K562 (cell line): ENCODE data around the gene SH2B2. TPM values are rescaled to one million over a fixed set of nuclear protein-coding genes. Genes with fewer than 3 reads are reported as not detected.

ENCODE experiments used
- ATAC-seq: fragments of 200-7000 bp; cut with Tn5 transposase; 3 replicates; pipeline ENCODE4 v1.9.1; 2020; ENCODE audit warnings: moderate library complexity
- BruUV-seq: library from RNA; stranded (reverse); fragments of 400-500 nt; replicated peaks from 2 replicates; lab custom pipeline; 2021; lab: Mats Ljungman, UMichigan
- CTCF ChIA-PET: fragments of 300-600 bp; formaldehyde crosslinking; extraction: SDS; loops from one replicate; lab custom pipeline; 2021; ENCODE audit warnings: low intra/inter-chr PET ratio; lab: Yijun Ruan, JAX
- POLR2A ChIA-PET: fragments of 300-600, 350-650 bp; sonication (Branson Sonifier 250); formaldehyde crosslinking; extraction: SDS; loops from one replicate; lab custom pipeline; 2021; ENCODE audit warnings: antibody characterized with exemption, inconsistent platforms; lab: Yijun Ruan, JAX
- DNase-seq, 4 experiments: peaks; one replicate each; pipeline versions ENCODE4 v3.0.0 to v3.0.0-alpha.2; 2011 to 2018; ENCODE audit warnings: low spot score in 3 of 4, mixed read lengths in 3 of 4; ENCODE audit errors: extremely low read depth in 1 of 4
- FAIRE-seq: peaks from 2 replicates; lab custom pipeline; 2011; peaks lifted over from hg19 to GRCh38; lab: Jason Lieb, UNC
- H2AFZ ChIP-seq: 2 replicates; pipeline ENCODE4 v1.6.0; 2011; ENCODE audit warnings: low read depth, low read length, control low read depth, inconsistent platforms
- H3K27ac ChIP-seq: fragments of 200-600 bp; 3 replicates; pipeline ENCODE4 v1.8.0; 2011; ENCODE audit warnings: low read depth, mild to moderate bottlenecking, control low read depth, inconsistent platforms, low read length, moderate library complexity, mixed read lengths; ENCODE audit errors: extremely low read depth
- H3K27me3 ChIP-seq, 2 experiments: fragments of 300-600 bp in 1 of 2; 2 replicates in 1 of 2; 3 replicates in 1 of 2; pipeline versions ENCODE4 v1.6.0 to v1.8.0; 2011; ENCODE audit warnings: inconsistent platforms in 2 of 2, low read length in 2 of 2, mild to moderate bottlenecking in 1 of 2, mixed read lengths in 1 of 2, moderate library complexity in 1 of 2; ENCODE audit not compliant: control insufficient read depth in 2 of 2, insufficient read depth in 2 of 2
- H3K36me3 ChIP-seq: fragments of 300-600 bp; 3 replicates; pipeline ENCODE4 v1.8.0; 2011; ENCODE audit warnings: mild to moderate bottlenecking, low read length, inconsistent platforms; ENCODE audit not compliant: control insufficient read depth, insufficient read depth
- H3K4me1 ChIP-seq, 2 experiments: fragments of 200-600 bp in 1 of 2; replicated peaks in 1 of 2; 2 replicates in 1 of 2; 3 replicates in 1 of 2; pipeline versions ENCODE4 v1.5.1 to v1.8.0; 2011; ENCODE audit warnings: inconsistent platforms in 2 of 2, low read length in 2 of 2, mild to moderate bottlenecking in 1 of 2, mixed read lengths in 1 of 2, moderate library complexity in 1 of 2; ENCODE audit not compliant: control insufficient read depth in 2 of 2, insufficient read depth in 2 of 2
- H3K4me2 ChIP-seq: 2 replicates; pipeline ENCODE4 v1.6.1; 2011; ENCODE audit warnings: low read length, control low read depth, inconsistent platforms, mixed read lengths; ENCODE audit not compliant: insufficient read depth
- H3K4me3 ChIP-seq: fragments of 200-600 bp; sonication (generic), shearing (Covaris generic); 2 replicates; pipeline ENCODE4 v1.5.1; 2016; ENCODE audit warnings: control low read depth, inconsistent platforms
- H3K79me2 ChIP-seq: fragments of 200-600 bp; 3 replicates; pipeline ENCODE4 v1.8.0; 2011; ENCODE audit warnings: low read length, inconsistent platforms; ENCODE audit not compliant: control insufficient read depth, insufficient read depth
- H3K9ac ChIP-seq, 2 experiments: 2 replicates each; pipeline versions ENCODE4 v1.6.0 to v1.6.1; 2011; ENCODE audit warnings: low read depth in 2 of 2, low read length in 2 of 2, control low read depth in 1 of 2, inconsistent platforms in 1 of 2, mild to moderate bottlenecking in 1 of 2, mixed read lengths in 1 of 2; ENCODE audit not compliant: insufficient read depth in 1 of 2
- H3K9me1 ChIP-seq: one replicate; pipeline ENCODE4 v1.6.0; 2011; ENCODE audit warnings: inconsistent platforms, mild to moderate bottlenecking, low read length, moderate library complexity; ENCODE audit not compliant: control insufficient read depth, insufficient read depth
- H3K9me3 ChIP-seq: replicated peaks from 2 replicates; pipeline ENCODE4 v1.5.1; 2011; ENCODE audit warnings: low read depth, low read length, inconsistent platforms; ENCODE audit not compliant: control insufficient read depth, insufficient read depth
- H4K20me1 ChIP-seq: replicated peaks from 2 replicates; pipeline ENCODE4 v1.6.1; 2011; ENCODE audit warnings: low read length, inconsistent platforms, mixed read lengths; ENCODE audit not compliant: control insufficient read depth, insufficient read depth
- ADNP ChIP-seq: fragments of 200-800 bp; sonication (Bioruptor generic); IDR thresholded peaks from 2 replicates; pipeline ENCODE4 v1.6.1; 2016; ENCODE audit warnings: missing genetic modification characterization, missing compliant biosample characterization
- CEBPB ChIP-seq: fragments of 450-650 bp; IDR thresholded peaks from 2 replicates; pipeline ENCODE4 v1.6.1; 2016; ENCODE audit warnings: missing genetic modification characterization, missing compliant biosample characterization
- MLLT1 ChIP-seq, 2 experiments: fragments of 450-650 bp; IDR thresholded peaks; 2 replicates each; pipeline ENCODE4 v1.6.1; 2016
- MYNN ChIP-seq, 2 experiments: sonication (generic); formaldehyde crosslinking in 1 of 2; IDR thresholded peaks; 2 replicates each; pipeline versions ENCODE4 v1.5.0 to v1.6.1; 2016 to 2020; ENCODE audit warnings: antibody characterized with exemption in 1 of 2, missing genetic modification reagents in 1 of 2
- NR2C1 ChIP-seq, 2 experiments: fragments of 450-650 bp; IDR thresholded peaks; 2 replicates each; pipeline ENCODE4 v1.6.1; 2017; ENCODE audit warnings: mild to moderate bottlenecking in 2 of 2, antibody characterized with exemption in 1 of 2, inconsistent platforms in 1 of 2, missing compliant biosample characterization in 1 of 2, missing genetic modification characterization in 1 of 2
- RFX1 ChIP-seq: fragments of 450-650 bp; IDR thresholded peaks from 2 replicates; pipeline ENCODE4 v1.6.1; 2016; ENCODE audit warnings: mild to moderate bottlenecking, moderate library complexity
- ZHX1 ChIP-seq: fragments of 150-350 bp; conservative IDR thresholded peaks from 2 replicates; pipeline ENCODE4 v1.6.1; 2014; ENCODE audit warnings: low read length
- ZNF444 ChIP-seq: fragments of 250-450 bp; sonication (Bioruptor Pico); IDR thresholded peaks from 2 replicates; pipeline ENCODE4 v1.4.0; 2020; ENCODE audit warnings: mild to moderate bottlenecking, moderate library complexity
- ZNF507 ChIP-seq: conservative IDR thresholded peaks from 2 replicates; pipeline ENCODE4 v1.6.1; 2017; ENCODE audit warnings: missing genetic modification characterization, missing compliant biosample characterization
- WGBS: fragments of 100-300 bp; shearing (Covaris generic); methylation state at CpG from one replicate; pipeline ENCODE4 v1.1.6; 2016; ENCODE audit warnings: low coverage, mixed read lengths; ENCODE audit not compliant: insufficient coverage; ENCODE audit errors: missing lambda C conversion rate; 5-methylcytosine and 5-hydroxymethylcytosine counted together
- in situ Hi-C: fragments of 300-500 bp; cut with MboI; formaldehyde crosslinking; loops from 4 replicates; pipeline ENCODE4 v1.15.0; 2018; ENCODE audit warnings: inconsistent platforms, mixed read lengths
- intact Hi-C: fragments of 100-400 bp; cut with micrococcal nuclease; formaldehyde crosslinking; loops from 2 replicates; pipeline ENCODE4 v1.14.2; 2022
- polyA plus RNA-seq, 8 experiments: library from polyadenylated mRNA; depleted of rRNA in 4 of 8; stranded (reverse) in 5 of 8; unstranded in 3 of 8; fragments of >200 nt; fragmentation: Nextera tagmentation in 2 of 8; fragmentation: Illumina TruSeq in 1 of 8; extraction: Ambion mirVana in 2 of 8; extraction: Trizol in 1 of 8; gene quantifications; 2 replicates each; pipeline versions ENCODE4 v1.2.1 to v1.2.3, GENCODE V29; 2011 to 2014; ENCODE audit warnings: inconsistent platforms in 1 of 8, missing spikeins in 1 of 8
- total RNA-seq, 7 experiments: library from RNA; depleted of rRNA in 6 of 7; stranded (reverse); fragments of >200 nt in 6 of 7; fragmentation: Illumina TruSeq in 2 of 7; extraction: Trizol in 2 of 7; gene quantifications; 2 replicates each; pipeline versions ENCODE4 v1.2.1 to v1.2.3, GENCODE V29; 2011 to 2021; ENCODE audit warnings: low replicate concordance in 1 of 7

The SH2B2 gene
- total and polyA plus RNA-seq, 9 of the 15 experiments (the other 6 are each of a cell fraction or from before 2014, with no cell fraction given), result 0.03 to 0.89 (median 0.07) TPM; not detected in 4

GRCh38 chr7:102260856-102261255 is 25.8 kb upstream of the SH2B2 start:
- DNase-seq (peak in 2 of 4 experiments; percentile 50 to 55), ATAC-seq (peak; percentile 42; the same call in 2 of the 3 replicates), FAIRE-seq (no peak)
- Histone ChIP-seq H3K9ac (peak overlapping the region in 1 of 2 experiments; percentile 73; a peak in 2 of 4 replicates), H3K9me1 (no peaks in the 10 kb centered on the region), H3K27ac (no peak overlapping the region), H2AFZ (no peak overlapping the region), H3K9me3 (no peaks in the 10 kb centered on the region), H3K79me2 (no peaks in the 10 kb centered on the region), H3K4me3 (no peak overlapping the region), H3K27me3 (no peaks in the 10 kb centered on the region), H3K4me1 (peaks cover 9 to 22% of the 10 kb centered on the region in 2 experiments), H4K20me1 (no peaks in the 10 kb centered on the region), H3K4me2 (no peak overlapping the region), H3K36me3 (no peaks in the 10 kb centered on the region)
- intact Hi-C loops (no loop called here), in situ Hi-C loops (no loop called here)
- POLR2A ChIA-PET, result interaction anchor here (0.6 to 2.0 kb wide), 2 partner anchors 8 to 486 kb away, joined by 3 to 5 read pairs; no protein-coding TSS in a partner anchor
- 39% methylated on average over 9 of the region's 9 CpGs for WGBS
- CTCF ChIA-PET, result no interaction called here
- peak; percentile 94 for TF ChIP-seq RFX1
- TF ChIP-seq NR2C1 (IDR thresholded peaks at IDR 0.05), result no peak
- no peak for TF ChIP-seq NR2C1 (tag; IDR thresholded peaks at IDR 0.05)
- 0 out of 2 replicates have a peak, but pooled peaks have one; percentile 31 for TF ChIP-seq MYNN (IDR thresholded peaks at IDR 0.05)
- TF ChIP-seq MYNN (CRISPR knock-in tag; IDR thresholded peaks at IDR 0.05), result no peak
- TF ChIP-seq ZNF444 (CRISPR knock-in tag), result no peak
- no TSS peak for BruUV-seq

- no peak for FAIRE-seq
- no peaks in the 10 kb centered on the region for H4K20me1 ChIP-seq
- ChIA-PET POLR2A (interaction anchor here (2.0 kb wide), 1 partner anchor 9 kb away, joined by 5 read pairs; no protein-coding TSS in a partner anchor), CTCF (no interaction called here)
- no peak overlapping the region for H3K4me3 ChIP-seq
- no peaks in the 10 kb centered on the region for H3K9me1 ChIP-seq
- peak; percentile 30; the same call in 1 of the 2 replicates for TF ChIP-seq CEBPB (tag)
- TF ChIP-seq ADNP (tag), result no peak
- no peak for TF ChIP-seq ZNF507
- TF ChIP-seq ZHX1, result no peak
- no peak for TF ChIP-seq MLLT1 (IDR thresholded peaks at IDR 0.05)
- H3K4me1 ChIP-seq, result peaks cover 9 to 23% of the 10 kb centered on the region in 2 experiments
- no peaks in the 10 kb centered on the region for H3K36me3 ChIP-seq
- no peak overlapping the region for H3K4me2 ChIP-seq
- no peak for ATAC-seq
- in situ Hi-C loops (no loop called here), intact Hi-C loops (no loop called here)
- no peak overlapping the region for H3K27ac ChIP-seq
- H3K79me2 ChIP-seq, result no peaks in the 10 kb centered on the region
- DNase-seq, result no peak
- BruUV-seq, result no TSS peak
- H3K27me3 ChIP-seq, result peaks cover 0 to 2% of the 10 kb centered on the region in 2 experiments; a peak in 1 of 5 replicates
- no peaks in the 10 kb centered on the region for H3K9me3 ChIP-seq
- 26% methylated on average over 9 of the region's 9 CpGs for WGBS
- H2AFZ ChIP-seq, result no peak overlapping the region
- H3K9ac ChIP-seq, result no peak overlapping the region
Measured at GRCh38 chr7:102261451-102261850, 25.2 kb upstream of the SH2B2 start.
